Hepatocyte (in vitro differentiated cells): ENCODE measurements around the gene OPCML. TPM values are rescaled to one million over a fixed set of nuclear protein-coding genes. Genes with fewer than 3 reads are reported as not detected.
A peak's percentile ranks its signal among the peaks of the same experiment; 100 is the strongest.

Experiments used
- DNase-seq: peaks from one replicate; pipeline ENCODE4 v3.0.0-alpha.2; 2016; ENCODE audit warnings: low spot score
- H2AFZ ChIP-seq: fragments of 200-600 bp; sonication (generic); 2 replicates; pipeline ENCODE4 v1.6.0; 2016; ENCODE audit warnings: antibody characterized with exemption, mild to moderate bottlenecking
- H3K27ac ChIP-seq: fragments of 200-600 bp; sonication (generic); 2 replicates; pipeline ENCODE4 v1.5.1; 2016; ENCODE audit warnings: mild to moderate bottlenecking
- H3K27me3 ChIP-seq: fragments of 200-600 bp; sonication (generic); 2 replicates; pipeline ENCODE4 v1.6.1; 2016
- H3K36me3 ChIP-seq: fragments of 200-600 bp; sonication (generic); replicated peaks from 2 replicates; pipeline ENCODE4 v1.5.1; 2016; ENCODE audit warnings: low read depth; ENCODE audit not compliant: insufficient read depth
- H3K4me1 ChIP-seq: fragments of 200-600 bp; sonication (generic); 2 replicates; pipeline ENCODE4 v1.5.1; 2016; ENCODE audit warnings: mild to moderate bottlenecking, moderate library complexity; ENCODE audit not compliant: insufficient read depth
- H3K4me2 ChIP-seq: fragments of 200-600 bp; sonication (generic); 2 replicates; pipeline ENCODE4 v1.6.0; 2016
- H3K4me3 ChIP-seq: fragments of 200-600 bp; sonication (generic); 2 replicates; pipeline ENCODE4 v1.5.1; 2016; ENCODE audit warnings: mild to moderate bottlenecking
- H3K79me2 ChIP-seq: fragments of 200-600 bp; sonication (generic); 2 replicates; pipeline ENCODE4 v1.6.0; 2017; ENCODE audit warnings: mild to moderate bottlenecking
- H3K9me2 ChIP-seq: fragments of 200-600 bp; sonication (generic); replicated peaks from 2 replicates; pipeline ENCODE4 v1.6.0; 2017; ENCODE audit warnings: mild to moderate bottlenecking; ENCODE audit not compliant: insufficient read depth
- H3K9me3 ChIP-seq: fragments of 200-600 bp; sonication (generic); 2 replicates; pipeline ENCODE4 v1.5.1; 2016; ENCODE audit warnings: low read depth, mild to moderate bottlenecking
- H4K20me1 ChIP-seq: fragments of 200-600 bp; sonication (generic); 2 replicates; pipeline ENCODE4 v1.6.0; 2016; ENCODE audit warnings: mild to moderate bottlenecking; ENCODE audit not compliant: insufficient read depth, poor library complexity, severe bottlenecking
- CTCF ChIP-seq: fragments of 200-600 bp; sonication (generic); IDR thresholded peaks from 2 replicates; pipeline ENCODE4 v1.5.1; 2016; ENCODE audit warnings: antibody characterized with exemption, mild to moderate bottlenecking; ENCODE audit not compliant: poor library complexity
- EZH2 ChIP-seq: fragments of 200-600 bp; sonication (generic); IDR thresholded peaks from 2 replicates; pipeline ENCODE4 v1.6.1; 2016; ENCODE audit warnings: antibody characterized with exemption, mild to moderate bottlenecking, borderline replicate concordance
- EZH2phosphoT487 ChIP-seq: fragments of 200-600 bp; sonication (generic); IDR thresholded peaks from one replicate; pipeline ENCODE4 v1.6.1; 2018; ENCODE audit warnings: antibody characterized with exemption, mild to moderate bottlenecking, low read depth, moderate library complexity; ENCODE audit not compliant: unreplicated experiment, severe bottlenecking
- WGBS: methylation state at CpG from one replicate; pipeline ENCODE4 v1.1.6; 2016; ENCODE audit warnings: low lambda C conversion rate; ENCODE audit errors: missing lambda C conversion rate; 5-methylcytosine and 5-hydroxymethylcytosine counted together
- polyA plus RNA-seq: library from polyadenylated mRNA; unstranded; fragments of >200 nt; fragmentation: Nextera tagmentation; extraction: Ambion mirVana; gene quantifications from 2 replicates; pipeline ENCODE4 v1.2.1, GENCODE V29; 2016
- total RNA-seq: library from RNA; depleted of rRNA; stranded (reverse); fragments of >200 nt; gene quantifications from 2 replicates; pipeline ENCODE4 v1.2.3, GENCODE V29; 2014

The OPCML gene
- total and polyA plus RNA-seq, 2 experiments from 2014 or later, result 0.37 to 0.98 TPM

- no peaks in the 10 kb centered on the region for H3K4me1 ChIP-seq
- H2AFZ ChIP-seq, result no peak overlapping the region
- H3K9me3 ChIP-seq, result no peaks in the 10 kb centered on the region
- TF ChIP-seq EZH2phosphoT487 (no peak), EZH2 (no peak), CTCF (no peak)
- H3K79me2 ChIP-seq, result no peaks in the 10 kb centered on the region
- no peak for DNase-seq
- WGBS, result 88% methylated on average over 2 of the region's 2 CpGs
- no peaks in the 10 kb centered on the region for H3K36me3 ChIP-seq
- H4K20me1 ChIP-seq, result no peaks in the 10 kb centered on the region
- H3K4me3 ChIP-seq, result no peak overlapping the region
- no peaks in the 10 kb centered on the region for H3K27me3 ChIP-seq
- H3K9me2 ChIP-seq, result no peaks in the 10 kb centered on the region
- no peak overlapping the region for H3K4me2 ChIP-seq
- H3K27ac ChIP-seq, result no peak overlapping the region
These were observed 633.6 kb downstream of the OPCML start for GRCh38 chr11:132898676-132899075.

GRCh38 chr11:132898021-132898420, 634.3 kb downstream of the OPCML start:
- no peak for DNase-seq
- WGBS, result 89% methylated on average over 4 of the region's 4 CpGs
- TF ChIP-seq CTCF (no peak), EZH2phosphoT487 (no peak), EZH2 (no peak)

GRCh38 chr11:132895340-132895739, 637.0 kb downstream of the OPCML start:
- H3K79me2 ChIP-seq, result no peaks in the 10 kb centered on the region
- H3K9me2 ChIP-seq, result no peaks in the 10 kb centered on the region
- no peak overlapping the region for H2AFZ ChIP-seq
- 72% methylated on average over 3 of the region's 3 CpGs for WGBS
- peak; percentile 24 for DNase-seq
- no peaks in the 10 kb centered on the region for H3K27me3 ChIP-seq
- no peak overlapping the region for H3K4me2 ChIP-seq
- H3K36me3 ChIP-seq, result no peaks in the 10 kb centered on the region
- peak overlapping the region; percentile 70 for H3K27ac ChIP-seq
- no peak overlapping the region for H3K4me3 ChIP-seq
- no peaks in the 10 kb centered on the region for H4K20me1 ChIP-seq
- H3K9me3 ChIP-seq, result no peaks in the 10 kb centered on the region
- no peaks in the 10 kb centered on the region for H3K4me1 ChIP-seq
- TF ChIP-seq EZH2, result no peak
- no peak for TF ChIP-seq CTCF

More at GRCh38 chr11:132898021-132898420, 634.3 kb downstream of the OPCML start:
- Histone ChIP-seq H3K79me2 (no peaks in the 10 kb centered on the region), H3K36me3 (no peaks in the 10 kb centered on the region), H3K9me3 (no peaks in the 10 kb centered on the region), H3K27ac (no peak overlapping the region), H3K9me2 (no peaks in the 10 kb centered on the region), H3K4me2 (no peak overlapping the region), H3K27me3 (no peaks in the 10 kb centered on the region), H2AFZ (no peak overlapping the region), H4K20me1 (no peaks in the 10 kb centered on the region), H3K4me3 (no peak overlapping the region), H3K4me1 (no peaks in the 10 kb centered on the region)

- H3K4me2 ChIP-seq, result no peak overlapping the region
- 70% methylated on average over 1 of the region's 1 CpG for WGBS
- H3K27me3 ChIP-seq, result no peaks in the 10 kb centered on the region
- H3K27ac ChIP-seq, result peak overlapping the region; percentile 70
- DNase-seq, result peak; percentile 56
- TF ChIP-seq CTCF (no peak), EZH2phosphoT487 (no peak), EZH2 (no peak)
- no peaks in the 10 kb centered on the region for H3K79me2 ChIP-seq
- H3K4me1 ChIP-seq, result no peaks in the 10 kb centered on the region
- H2AFZ ChIP-seq, result no peak overlapping the region
- H3K36me3 ChIP-seq, result no peaks in the 10 kb centered on the region
- no peaks in the 10 kb centered on the region for H3K9me3 ChIP-seq
- no peak overlapping the region for H3K4me3 ChIP-seq
- H4K20me1 ChIP-seq, result no peaks in the 10 kb centered on the region
- H3K9me2 ChIP-seq, result no peaks in the 10 kb centered on the region
These were observed 637.7 kb downstream of the OPCML start for GRCh38 chr11:132894606-132895005.
